Fibroblast of lung (primary cell): Measurements from ENCODE around the gene CERS5. TPM values are rescaled to one million over a fixed set of nuclear protein-coding genes. Genes with fewer than 3 reads are reported as not detected.

ENCODE experiments used
- DNase-seq, 2 donors: peaks; one replicate each; pipeline versions ENCODE4 v3.0.0 to v3.0.0-alpha.2; 2010; ENCODE audit warnings: low read depth in 2 of 2
- H2AFZ ChIP-seq: 2 replicates; pipeline ENCODE4 v1.5.1; 2012; ENCODE audit warnings: low read length, control low read depth, inconsistent platforms
- H3K27ac ChIP-seq: 2 replicates; pipeline ENCODE4 v1.5.1; 2011; ENCODE audit warnings: low read length, control low read depth; ENCODE audit not compliant: insufficient read depth
- H3K27me3 ChIP-seq: 2 replicates; pipeline ENCODE4 v1.5.1; 2011; ENCODE audit warnings: mild to moderate bottlenecking, low read length; ENCODE audit not compliant: control insufficient read depth, insufficient read depth
- H3K36me3 ChIP-seq: 2 replicates; pipeline ENCODE4 v1.5.1; 2011; ENCODE audit warnings: low read length; ENCODE audit not compliant: control insufficient read depth, insufficient read depth
- H3K4me1 ChIP-seq: 2 replicates; pipeline ENCODE4 v1.5.1; 2011; ENCODE audit warnings: low read length; ENCODE audit not compliant: control insufficient read depth, insufficient read depth; ENCODE audit errors: extremely low read depth
- H3K4me2 ChIP-seq: 2 replicates; pipeline ENCODE4 v1.5.1; 2011; ENCODE audit warnings: low read length, control low read depth; ENCODE audit not compliant: insufficient read depth; ENCODE audit errors: extremely low read depth
- H3K4me3 ChIP-seq, 4 experiments: fragments of 200-600 bp in 1 of 4; sonication (generic) in 1 of 4; replicated peaks in 1 of 4; 2 replicates each; pipeline ENCODE4 v1.5.1; 2011 to 2016; ENCODE audit warnings: low read length in 4 of 4, low read depth in 3 of 4, mild to moderate bottlenecking in 3 of 4, control low read depth in 2 of 4, inconsistent platforms in 1 of 4, mixed read lengths in 1 of 4; ENCODE audit not compliant: insufficient read depth in 1 of 4; ENCODE audit errors: control extremely low read depth in 1 of 4
- H3K79me2 ChIP-seq: 2 replicates; pipeline ENCODE4 v1.5.1; 2012; ENCODE audit warnings: mild to moderate bottlenecking, low read length, inconsistent platforms; ENCODE audit not compliant: control insufficient read depth, insufficient read depth
- H3K9ac ChIP-seq: 2 replicates; pipeline ENCODE4 v1.5.1; 2011; ENCODE audit warnings: mild to moderate bottlenecking, low read length, control low read depth; ENCODE audit not compliant: insufficient read depth
- H3K9me3 ChIP-seq: 2 replicates; pipeline ENCODE4 v1.5.1; 2012; ENCODE audit warnings: low read depth, low read length; ENCODE audit not compliant: control insufficient read depth, insufficient read depth
- H4K20me1 ChIP-seq: 2 replicates; pipeline ENCODE4 v1.5.1; 2011; ENCODE audit warnings: low read length; ENCODE audit not compliant: control insufficient read depth, insufficient read depth; ENCODE audit errors: extremely low read depth
- EZH2 ChIP-seq: IDR thresholded peaks from 2 replicates; pipeline ENCODE4 v1.5.1; 2012; ENCODE audit warnings: low read length, control low read depth, mild to moderate bottlenecking; ENCODE audit errors: missing control alignments
- polyA plus RNA-seq, 2 donors: library from polyadenylated mRNA; depleted of rRNA in 1 of 2; stranded (reverse) in 1 of 2; unstranded in 1 of 2; fragments of >200 nt; gene quantifications; 2 replicates each; pipeline ENCODE4 v1.2.1, GENCODE V29; 2011 to 2012; ENCODE audit warnings: missing spikeins in 1 of 2
- total RNA-seq: library from RNA; depleted of rRNA; stranded (reverse); fragments of >200 nt; gene quantifications from 2 replicates; pipeline ENCODE4 v1.2.1, GENCODE V29; 2014
- TF ChIP-seq, protein P1 (sequence below), 2 donors: IDR thresholded peaks in 1 of 2; conservative IDR thresholded peaks in 1 of 2; 1 replicate in 1 of 2; 2 replicates in 1 of 2; pipeline ENCODE4 v1.5.1; 2011 to 2012; ENCODE audit warnings: low read length in 2 of 2, control low read depth in 1 of 2, inconsistent platforms in 1 of 2, low read depth in 1 of 2, mild to moderate bottlenecking in 1 of 2

Gene CERS5
- total and polyA plus RNA-seq, 2 donors (not counting 1 experiment from before 2014, with no cell fraction given) = 51.0 to 74.4 TPM

DNA sequence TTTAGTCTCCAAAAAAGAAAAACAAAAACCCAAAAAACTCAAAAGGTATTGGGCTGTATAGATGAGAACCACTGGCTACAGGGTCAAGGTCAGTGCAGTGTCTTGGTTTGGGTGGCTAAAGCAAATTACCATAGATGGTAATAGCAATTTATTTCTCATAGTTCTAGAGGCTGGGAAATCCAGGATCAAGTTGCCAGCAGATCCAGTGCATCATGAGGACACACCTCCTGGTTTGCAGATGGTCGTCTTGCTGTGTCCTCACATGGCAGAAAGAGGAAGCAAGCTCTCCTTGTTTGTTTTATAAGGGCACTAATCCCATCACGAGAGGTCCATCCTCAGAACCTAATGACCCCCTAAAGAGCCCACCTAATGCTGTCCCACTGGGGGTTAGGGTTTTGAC is 44.0 kb downstream of the CERS5 start:
- no peaks in the 10 kb centered on the region for H3K4me1 ChIP-seq
- no peaks in the 10 kb centered on the region for H3K9me3 ChIP-seq
- no peak overlapping the region for H3K9ac ChIP-seq
- H3K79me2 ChIP-seq = no peaks in the 10 kb centered on the region
- TF ChIP-seq, protein P1, sequence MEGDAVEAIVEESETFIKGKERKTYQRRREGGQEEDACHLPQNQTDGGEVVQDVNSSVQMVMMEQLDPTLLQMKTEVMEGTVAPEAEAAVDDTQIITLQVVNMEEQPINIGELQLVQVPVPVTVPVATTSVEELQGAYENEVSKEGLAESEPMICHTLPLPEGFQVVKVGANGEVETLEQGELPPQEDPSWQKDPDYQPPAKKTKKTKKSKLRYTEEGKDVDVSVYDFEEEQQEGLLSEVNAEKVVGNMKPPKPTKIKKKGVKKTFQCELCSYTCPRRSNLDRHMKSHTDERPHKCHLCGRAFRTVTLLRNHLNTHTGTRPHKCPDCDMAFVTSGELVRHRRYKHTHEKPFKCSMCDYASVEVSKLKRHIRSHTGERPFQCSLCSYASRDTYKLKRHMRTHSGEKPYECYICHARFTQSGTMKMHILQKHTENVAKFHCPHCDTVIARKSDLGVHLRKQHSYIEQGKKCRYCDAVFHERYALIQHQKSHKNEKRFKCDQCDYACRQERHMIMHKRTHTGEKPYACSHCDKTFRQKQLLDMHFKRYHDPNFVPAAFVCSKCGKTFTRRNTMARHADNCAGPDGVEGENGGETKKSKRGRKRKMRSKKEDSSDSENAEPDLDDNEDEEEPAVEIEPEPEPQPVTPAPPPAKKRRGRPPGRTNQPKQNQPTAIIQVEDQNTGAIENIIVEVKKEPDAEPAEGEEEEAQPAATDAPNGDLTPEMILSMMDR (conservative IDR thresholded peaks at IDR 0.05 in 1 of 2, IDR thresholded peaks at IDR 0.05 in 1 of 2; ENCODE audit: low read depth in 1 of 2, low read length in 2 of 2) = no peak
- no peak for TF ChIP-seq EZH2
- H3K4me2 ChIP-seq = no peak overlapping the region
- H3K36me3 ChIP-seq = no peaks in the 10 kb centered on the region
- no peak overlapping the region for H3K4me3 ChIP-seq
- no peak overlapping the region for H2AFZ ChIP-seq
- H4K20me1 ChIP-seq = no peaks in the 10 kb centered on the region
- no peak for DNase-seq
- no peak overlapping the region for H3K27ac ChIP-seq
- H3K27me3 ChIP-seq = no peaks in the 10 kb centered on the region

DNA sequence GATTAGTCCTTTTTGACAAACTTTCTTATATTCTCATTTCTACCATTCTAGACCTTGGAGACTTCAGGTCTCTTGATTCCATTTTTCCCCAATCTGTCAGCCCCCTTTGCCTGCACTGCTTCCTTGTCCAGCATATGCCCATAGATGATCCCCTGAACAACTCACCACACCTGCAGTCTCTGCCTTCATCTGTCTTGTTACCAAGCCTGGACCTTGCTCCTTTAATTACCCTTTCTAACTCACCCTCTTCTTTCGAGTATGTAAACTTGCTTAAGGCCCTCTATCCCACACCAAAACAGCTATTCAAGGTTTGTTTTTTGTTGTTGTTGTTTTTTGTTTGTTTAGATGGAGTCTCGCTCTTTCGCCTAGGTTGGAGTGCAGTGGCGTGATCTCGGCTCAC is 45.5 kb downstream of the CERS5 start:
- Histone ChIP-seq H3K27ac (no peak overlapping the region), H3K9ac (no peak overlapping the region), H3K4me2 (no peak overlapping the region), H3K4me3 (no peak overlapping the region), H4K20me1 (no peaks in the 10 kb centered on the region), H3K9me3 (no peaks in the 10 kb centered on the region), H3K79me2 (no peaks in the 10 kb centered on the region), H3K27me3 (no peaks in the 10 kb centered on the region), H2AFZ (no peak overlapping the region), H3K36me3 (no peaks in the 10 kb centered on the region), H3K4me1 (no peaks in the 10 kb centered on the region)
- DNase-seq = no peak
- TF ChIP-seq, protein P1 (conservative IDR thresholded peaks at IDR 0.05 in 1 of 2, IDR thresholded peaks at IDR 0.05 in 1 of 2; ENCODE audit: low read depth in 1 of 2, low read length in 2 of 2) = no peak
- no peak for TF ChIP-seq EZH2

DNA sequence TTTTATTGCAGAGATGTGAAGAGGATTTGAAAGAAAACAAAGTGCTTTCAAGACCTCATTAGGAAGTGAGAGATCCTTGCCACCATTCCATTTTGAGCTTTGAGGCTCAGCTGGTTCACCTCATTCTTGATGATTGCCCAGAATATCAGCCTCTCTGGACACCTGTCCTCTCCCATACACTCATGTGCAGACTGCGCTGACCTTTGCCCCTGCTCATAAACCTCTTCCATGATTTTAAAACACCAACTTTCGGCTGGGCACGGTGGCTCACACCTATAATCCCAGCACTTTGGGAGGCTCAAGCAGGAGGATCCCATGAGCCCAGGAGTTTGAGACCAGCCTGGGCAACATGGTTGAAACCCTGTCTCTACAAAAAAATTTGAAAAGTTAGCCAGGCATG is 46.2 kb downstream of the CERS5 start:
- Histone ChIP-seq H3K27ac (no peak overlapping the region), H2AFZ (no peak overlapping the region), H3K9ac (no peak overlapping the region), H3K27me3 (no peaks in the 10 kb centered on the region), H3K79me2 (no peaks in the 10 kb centered on the region), H3K4me3 (no peak overlapping the region), H3K36me3 (no peaks in the 10 kb centered on the region), H3K9me3 (no peaks in the 10 kb centered on the region), H4K20me1 (no peaks in the 10 kb centered on the region), H3K4me2 (no peak overlapping the region), H3K4me1 (no peaks in the 10 kb centered on the region)
- TF ChIP-seq, protein P1 (conservative IDR thresholded peaks at IDR 0.05 in 1 of 2, IDR thresholded peaks at IDR 0.05 in 1 of 2; ENCODE audit: low read depth in 1 of 2, low read length in 2 of 2) = no peak
- no peak for TF ChIP-seq EZH2
- DNase-seq = no peak
